Progenitor cell of endocrine pancreas (in vitro differentiated cells): ENCODE results near the gene FARS2. TPM values are rescaled to one million over a fixed set of nuclear protein-coding genes. Genes with fewer than 3 reads are reported as not detected.

ENCODE experiments used
- DNase-seq: peaks from one replicate; pipeline ENCODE4 v3.0.0; 2021; ENCODE audit warnings: low spot score; ENCODE audit not compliant: unreplicated experiment
- H3K27ac Mint-ChIP-seq: 2 replicates; pipeline ENCODE4 v1.8.0; 2021; ENCODE audit warnings: mild to moderate bottlenecking, moderate library complexity, mixed read lengths
- H3K27me3 Mint-ChIP-seq: 2 replicates; pipeline ENCODE4 v1.8.0; 2021; ENCODE audit warnings: mixed read lengths
- H3K36me3 Mint-ChIP-seq: 2 replicates; pipeline ENCODE4 v1.8.0; 2022; ENCODE audit warnings: mixed read lengths; ENCODE audit not compliant: insufficient read depth
- H3K4me1 Mint-ChIP-seq: 2 replicates; pipeline ENCODE4 v1.8.0; 2021; ENCODE audit warnings: low read depth, mixed read lengths
- H3K4me3 Mint-ChIP-seq: 2 replicates; pipeline ENCODE4 v1.8.0; 2021; ENCODE audit warnings: low read depth, mild to moderate bottlenecking, moderate library complexity, mixed read lengths
- H3K9me3 Mint-ChIP-seq: 2 replicates; pipeline ENCODE4 v1.8.0; 2021; ENCODE audit warnings: low read depth, mixed read lengths
- CTCF ChIP-seq: fragments of 200-600 bp; sonication (generic); IDR thresholded peaks from one replicate; pipeline ENCODE4 v1.5.0; 2021; ENCODE audit warnings: antibody characterized with exemption, mild to moderate bottlenecking; ENCODE audit not compliant: unreplicated experiment
- total RNA-seq: library from RNA; stranded (reverse); gene quantifications from 2 replicates; pipeline ENCODE4 v1.2.1, GENCODE V29; 2021

Gene FARS2
- total RNA-seq, 1 donor from 2014 or later, result 20.8 TPM

- H3K27ac Mint-ChIP-seq, result no peak overlapping the region
- no peaks in the 10 kb centered on the region for H3K4me1 Mint-ChIP-seq
- no peaks in the 10 kb centered on the region for H3K9me3 Mint-ChIP-seq
- no peak overlapping the region for H3K4me3 Mint-ChIP-seq
- H3K27me3 Mint-ChIP-seq, result no peaks in the 10 kb centered on the region
- no peaks in the 10 kb centered on the region for H3K36me3 Mint-ChIP-seq
- DNase-seq, result no peak
- TF ChIP-seq CTCF, result no peak
Observed at GRCh38 chr6:5529733-5530132, 268.4 kb downstream of the FARS2 start.

GRCh38 chr6:5531161-5531560, 269.8 kb downstream of the FARS2 start:
- H3K36me3 Mint-ChIP-seq, result peaks cover 2% of the 10 kb centered on the region
- no peak for TF ChIP-seq CTCF
- peaks cover 4% of the 10 kb centered on the region for H3K9me3 Mint-ChIP-seq
- H3K4me3 Mint-ChIP-seq, result no peak overlapping the region
- H3K4me1 Mint-ChIP-seq, result no peaks in the 10 kb centered on the region
- no peak for DNase-seq
- no peak overlapping the region for H3K27ac Mint-ChIP-seq
- no peaks in the 10 kb centered on the region for H3K27me3 Mint-ChIP-seq

- TF ChIP-seq CTCF, result no peak
- DNase-seq, result no peak
- H3K4me1 Mint-ChIP-seq, result no peaks in the 10 kb centered on the region
- H3K4me3 Mint-ChIP-seq, result no peak overlapping the region
- H3K36me3 Mint-ChIP-seq, result peaks cover 2% of the 10 kb centered on the region
- no peaks in the 10 kb centered on the region for H3K27me3 Mint-ChIP-seq
- H3K9me3 Mint-ChIP-seq, result peaks cover 4% of the 10 kb centered on the region
- H3K27ac Mint-ChIP-seq, result no peak overlapping the region
Observed at GRCh38 chr6:5531853-5532375, 270.6 kb downstream of the FARS2 start.

- no peaks in the 10 kb centered on the region for H3K4me1 Mint-ChIP-seq
- peaks cover 4% of the 10 kb centered on the region for H3K9me3 Mint-ChIP-seq
- no peak overlapping the region for H3K4me3 Mint-ChIP-seq
- DNase-seq, result no peak
- H3K27me3 Mint-ChIP-seq, result no peaks in the 10 kb centered on the region
- peaks cover 2% of the 10 kb centered on the region for H3K36me3 Mint-ChIP-seq
- no peak for TF ChIP-seq CTCF
- no peak overlapping the region for H3K27ac Mint-ChIP-seq
Observed at GRCh38 chr6:5532941-5533340, 271.6 kb downstream of the FARS2 start.

- H3K9me3 Mint-ChIP-seq, result peaks cover 4% of the 10 kb centered on the region
- TF ChIP-seq CTCF, result no peak
- H3K36me3 Mint-ChIP-seq, result peaks cover 2% of the 10 kb centered on the region
- no peaks in the 10 kb centered on the region for H3K4me1 Mint-ChIP-seq
- no peaks in the 10 kb centered on the region for H3K27me3 Mint-ChIP-seq
- DNase-seq, result no peak
- no peak overlapping the region for H3K27ac Mint-ChIP-seq
- no peak overlapping the region for H3K4me3 Mint-ChIP-seq
Observed at GRCh38 chr6:5534643-5535042, 273.3 kb downstream of the FARS2 start.
